ENCODE results near the gene RHBDF2. TPM values are rescaled to one million over a fixed set of nuclear protein-coding genes. Genes with fewer than 3 reads are reported as not detected.
A peak's percentile ranks its signal among the peaks of the same experiment; 100 is the strongest.

The RHBDF2 gene
- total and polyA plus RNA-seq, 4 experiments from 2014 or later, result 5.4 to 62.2 (median 32.6) TPM

DNA sequence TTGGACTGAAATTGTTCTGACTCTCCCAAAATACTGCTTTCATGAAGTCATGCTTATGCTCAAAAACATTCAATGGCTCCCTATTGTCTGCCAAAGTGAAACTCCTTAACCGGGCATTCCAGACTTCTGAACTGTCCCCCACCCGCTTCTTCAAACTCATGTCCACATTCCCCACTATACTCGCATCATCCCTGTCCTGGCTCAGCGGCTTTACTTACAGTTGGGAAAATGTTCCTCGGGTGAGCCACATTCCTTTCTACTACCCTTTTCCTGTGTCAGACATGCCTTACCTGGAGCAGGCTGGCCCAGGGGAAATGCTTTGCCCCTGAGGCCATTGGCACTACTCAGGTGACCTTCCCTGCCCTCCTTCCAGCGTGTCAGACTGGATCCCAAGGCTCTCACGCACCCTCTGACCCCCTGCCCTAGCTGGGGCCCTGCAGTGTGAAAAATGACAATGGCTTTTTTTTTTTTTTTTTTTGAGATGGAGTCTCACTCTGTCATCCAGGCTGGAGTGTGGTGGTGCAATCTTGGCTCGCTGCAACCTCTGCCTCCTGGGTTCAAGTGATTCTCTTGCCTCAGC, 30.9 kb upstream of the RHBDF2 start:
- Mint-ChIP-seq H3K27me3 (peaks cover 7 to 12% of the 10 kb centered on the region in 2 donors), H3K36me3 (no peaks in the 10 kb centered on the region), H3K4me1 (peaks cover 10 to 21% (median 17%) of the 10 kb centered on the region in 4 donors), H3K4me3 (peak overlapping the region in 1 of 8 donors; percentile 50), H3K27ac (peak overlapping the region in 3 of 7 donors; percentile 38 to 77 (median 72)), H3K9me3 (no peaks in the 10 kb centered on the region)
- Histone ChIP-seq H3K9me3 (ENCODE audit: control insufficient read depth in 1 of 2, low read length in 2 of 2) (no peaks in the 10 kb centered on the region), H3K27me3 (ENCODE audit: insufficient read depth, low read length) (peaks cover 3% of the 10 kb centered on the region), H3K4me3 (ENCODE audit: low read length in 2 of 2) (no peak overlapping the region), H3K36me3 (ENCODE audit: insufficient read depth, low read length) (no peaks in the 10 kb centered on the region), H3K27ac (ENCODE audit: low read depth, low read length) (no peak overlapping the region), H3K4me1 (ENCODE audit: insufficient read depth, low read length) (peaks cover 25% of the 10 kb centered on the region)
- POLR2A ChIA-PET (ENCODE audit: partially characterized antibody), result no interaction called here
- intact Hi-C loops (cut with micrococcal nuclease), result no loop called here
- peak in 1 of 5 donors; percentile 7 for DNase-seq
- CTCF ChIA-PET (ENCODE audit: partially characterized antibody), result interaction anchor here (1.2 to 1.4 kb wide), 2 partner anchors 9 to 150 kb away, joined by 4 to 5 read pairs; no protein-coding TSS in a partner anchor

DNA sequence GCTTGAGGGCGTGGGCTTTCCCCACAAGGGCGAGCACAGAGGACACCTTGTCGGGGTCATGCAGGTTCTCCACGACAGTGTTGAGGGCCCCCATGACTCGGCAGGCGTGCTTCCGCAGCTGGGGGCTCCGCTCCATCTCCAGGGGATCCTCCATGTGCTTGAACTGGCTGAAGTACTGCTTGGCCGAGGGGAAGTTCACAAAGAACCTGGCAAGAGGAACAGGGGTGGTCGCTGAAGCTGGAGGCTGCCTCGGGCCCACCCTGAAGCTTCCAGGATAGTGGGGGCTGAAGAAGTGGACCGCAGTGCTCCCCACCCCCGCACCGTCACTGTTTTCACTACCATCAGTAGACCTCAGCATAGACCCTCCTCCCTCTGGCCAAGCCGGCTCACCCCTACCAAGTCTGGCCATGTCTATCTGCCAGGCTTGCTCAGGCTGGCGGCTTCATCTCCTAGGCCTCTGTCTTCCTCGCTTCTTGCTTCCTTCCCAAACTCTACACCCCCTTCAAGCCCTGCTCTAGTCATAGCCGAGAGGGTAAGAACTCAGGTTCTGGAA, 30.3 kb upstream of the RHBDF2 start:
- Mint-ChIP-seq H3K4me1 (peaks cover 10 to 22% (median 18%) of the 10 kb centered on the region in 4 donors), H3K4me3 (peak overlapping the region in 1 of 8 donors; percentile 50), H3K36me3 (no peaks in the 10 kb centered on the region), H3K9me3 (no peaks in the 10 kb centered on the region), H3K27me3 (peaks cover 5 to 10% of the 10 kb centered on the region in 2 donors), H3K27ac (peak overlapping the region in 3 of 7 donors; percentile 38 to 77 (median 72))
- no peaks in the 10 kb centered on the region for H3K27me3 ChIP-seq (ENCODE audit: insufficient read depth, low read length)
- peaks cover 25% of the 10 kb centered on the region for H3K4me1 ChIP-seq (ENCODE audit: insufficient read depth, low read length)
- no peaks in the 10 kb centered on the region for H3K36me3 ChIP-seq (ENCODE audit: insufficient read depth, low read length)
- H3K4me3 ChIP-seq (ENCODE audit: low read length in 2 of 2), result no peak overlapping the region
- H3K9me3 ChIP-seq (ENCODE audit: control insufficient read depth in 1 of 2, low read length in 2 of 2), result no peaks in the 10 kb centered on the region
- POLR2A ChIA-PET (ENCODE audit: partially characterized antibody), result no interaction called here
- DNase-seq, result peak in 1 of 5 donors; percentile 3
- intact Hi-C loops (cut with micrococcal nuclease), result no loop called here
- H3K27ac ChIP-seq (ENCODE audit: low read depth, low read length), result no peak overlapping the region
- CTCF ChIA-PET (ENCODE audit: partially characterized antibody), result no interaction called here

DNA sequence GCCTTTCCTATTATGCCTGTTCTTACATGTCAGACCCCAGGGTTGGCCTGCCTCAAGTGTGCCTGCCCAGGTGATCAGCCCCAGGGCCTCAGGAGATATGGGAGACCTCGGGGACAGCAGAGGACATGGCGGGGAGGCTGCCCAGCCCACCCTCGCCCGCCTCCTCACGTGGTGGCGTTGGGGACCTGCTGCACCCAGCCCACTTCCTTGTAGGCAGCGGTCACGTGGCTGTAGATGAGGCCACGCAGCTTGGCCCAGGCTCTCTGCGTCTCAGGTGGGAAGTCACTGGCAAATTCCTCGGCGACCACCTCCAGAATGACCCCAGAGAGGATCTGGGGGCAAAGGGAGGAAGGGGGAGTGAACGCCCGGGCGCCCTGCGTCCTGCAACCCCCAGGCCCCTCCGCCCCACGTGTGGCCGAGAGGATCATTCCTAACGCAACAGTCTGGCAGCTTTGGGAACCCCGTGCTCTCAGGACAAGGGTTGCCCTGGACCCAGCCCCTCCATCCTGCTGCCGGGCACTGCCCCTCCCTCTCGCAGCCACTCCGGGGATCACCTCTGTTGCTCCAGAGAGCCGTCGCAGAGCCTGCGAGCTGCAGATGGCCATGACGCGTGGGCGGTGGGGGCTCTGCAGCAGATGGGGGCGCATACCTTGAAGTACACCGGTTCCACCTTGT, 29.7 kb upstream of the RHBDF2 start:
- Histone ChIP-seq H3K9me3 (ENCODE audit: control insufficient read depth in 1 of 2, low read length in 2 of 2) (no peaks in the 10 kb centered on the region), H3K36me3 (ENCODE audit: insufficient read depth, low read length) (no peaks in the 10 kb centered on the region), H3K4me3 (ENCODE audit: low read length in 2 of 2) (no peak overlapping the region), H3K27me3 (ENCODE audit: insufficient read depth, low read length) (no peaks in the 10 kb centered on the region), H3K27ac (ENCODE audit: low read depth, low read length) (no peak overlapping the region), H3K4me1 (ENCODE audit: insufficient read depth, low read length) (peaks cover 25% of the 10 kb centered on the region)
- peaks cover 4 to 5% of the 10 kb centered on the region in 2 donors for H3K27me3 Mint-ChIP-seq
- H3K9me3 Mint-ChIP-seq, result no peaks in the 10 kb centered on the region
- H3K27ac Mint-ChIP-seq, result no peak overlapping the region
- intact Hi-C loops (cut with micrococcal nuclease), result no loop called here
- no peak overlapping the region for H3K4me3 Mint-ChIP-seq
- peak in 1 of 5 donors; percentile 22 for DNase-seq
- H3K4me1 Mint-ChIP-seq, result peaks cover 10 to 22% (median 18%) of the 10 kb centered on the region in 4 donors
- CTCF ChIA-PET (ENCODE audit: partially characterized antibody), result interaction anchor here (1.0 kb wide), 1 partner anchor 26 kb away, joined by 3 read pairs; no protein-coding TSS in a partner anchor
- no peaks in the 10 kb centered on the region for H3K36me3 Mint-ChIP-seq
- POLR2A ChIA-PET (ENCODE audit: partially characterized antibody), result interaction anchor here (0.8 kb wide), 1 partner anchor 27 kb away, joined by 3 read pairs; no protein-coding TSS in a partner anchor

DNA sequence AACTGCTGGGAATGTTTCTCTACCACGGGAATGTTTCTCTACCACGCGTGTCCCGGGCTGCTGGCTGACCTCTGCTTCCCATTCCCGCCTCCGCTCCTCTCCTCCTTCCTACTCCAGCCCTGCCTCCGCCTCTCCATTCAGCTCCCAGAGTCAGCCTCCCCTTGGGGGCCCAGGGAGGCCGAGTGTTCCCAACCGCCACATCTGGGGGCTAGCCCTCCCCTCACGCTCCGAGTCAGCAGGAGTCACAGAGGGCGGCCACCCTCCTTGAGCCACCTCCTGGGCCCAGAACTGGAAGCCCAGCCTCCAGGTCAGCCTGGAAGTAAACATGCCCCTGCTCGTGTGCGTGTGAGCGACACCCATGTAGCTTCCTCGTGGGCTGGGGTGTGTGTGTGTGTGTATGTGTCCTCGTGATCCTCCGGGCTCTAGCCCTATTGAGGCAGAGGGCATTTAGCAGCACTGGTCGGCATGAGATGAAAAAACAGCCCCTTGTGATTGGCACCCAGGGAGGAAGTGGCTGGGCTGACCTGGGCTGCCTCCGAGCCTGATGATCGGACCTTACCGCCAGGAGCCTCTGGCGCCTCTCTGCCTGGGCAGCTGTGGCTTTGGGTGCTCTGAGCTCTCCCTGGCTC, 29.0 kb upstream of the RHBDF2 start:
- intact Hi-C loops (cut with micrococcal nuclease), result no loop called here
- Mint-ChIP-seq H3K4me1 (peaks cover 10 to 22% (median 18%) of the 10 kb centered on the region in 4 donors), H3K27me3 (peaks cover 2 to 4% of the 10 kb centered on the region in 2 donors), H3K9me3 (no peaks in the 10 kb centered on the region), H3K36me3 (no peaks in the 10 kb centered on the region), H3K27ac (peak overlapping the region in 2 of 7 donors; percentile 59 to 80), H3K4me3 (no peak overlapping the region)
- Histone ChIP-seq H3K4me3 (ENCODE audit: low read length in 2 of 2) (no peak overlapping the region), H3K36me3 (ENCODE audit: insufficient read depth, low read length) (no peaks in the 10 kb centered on the region), H3K27me3 (ENCODE audit: insufficient read depth, low read length) (no peaks in the 10 kb centered on the region), H3K4me1 (ENCODE audit: insufficient read depth, low read length) (peaks cover 25% of the 10 kb centered on the region), H3K9me3 (ENCODE audit: control insufficient read depth in 1 of 2, low read length in 2 of 2) (no peaks in the 10 kb centered on the region), H3K27ac (ENCODE audit: low read depth, low read length) (no peak overlapping the region)
- POLR2A ChIA-PET (ENCODE audit: partially characterized antibody), result interaction anchor here (0.8 to 1.7 kb wide), 3 partner anchors 15 to 28 kb away, joined by 3 to 5 read pairs (median 3); no protein-coding TSS in a partner anchor
- CTCF ChIA-PET (ENCODE audit: partially characterized antibody), result interaction anchor here (1.0 kb wide), 3 partner anchors 16 to 151 kb away, joined by 3 to 4 read pairs (median 3); no protein-coding TSS in a partner anchor
- peak in 1 of 5 donors; percentile 33 for DNase-seq

DNA sequence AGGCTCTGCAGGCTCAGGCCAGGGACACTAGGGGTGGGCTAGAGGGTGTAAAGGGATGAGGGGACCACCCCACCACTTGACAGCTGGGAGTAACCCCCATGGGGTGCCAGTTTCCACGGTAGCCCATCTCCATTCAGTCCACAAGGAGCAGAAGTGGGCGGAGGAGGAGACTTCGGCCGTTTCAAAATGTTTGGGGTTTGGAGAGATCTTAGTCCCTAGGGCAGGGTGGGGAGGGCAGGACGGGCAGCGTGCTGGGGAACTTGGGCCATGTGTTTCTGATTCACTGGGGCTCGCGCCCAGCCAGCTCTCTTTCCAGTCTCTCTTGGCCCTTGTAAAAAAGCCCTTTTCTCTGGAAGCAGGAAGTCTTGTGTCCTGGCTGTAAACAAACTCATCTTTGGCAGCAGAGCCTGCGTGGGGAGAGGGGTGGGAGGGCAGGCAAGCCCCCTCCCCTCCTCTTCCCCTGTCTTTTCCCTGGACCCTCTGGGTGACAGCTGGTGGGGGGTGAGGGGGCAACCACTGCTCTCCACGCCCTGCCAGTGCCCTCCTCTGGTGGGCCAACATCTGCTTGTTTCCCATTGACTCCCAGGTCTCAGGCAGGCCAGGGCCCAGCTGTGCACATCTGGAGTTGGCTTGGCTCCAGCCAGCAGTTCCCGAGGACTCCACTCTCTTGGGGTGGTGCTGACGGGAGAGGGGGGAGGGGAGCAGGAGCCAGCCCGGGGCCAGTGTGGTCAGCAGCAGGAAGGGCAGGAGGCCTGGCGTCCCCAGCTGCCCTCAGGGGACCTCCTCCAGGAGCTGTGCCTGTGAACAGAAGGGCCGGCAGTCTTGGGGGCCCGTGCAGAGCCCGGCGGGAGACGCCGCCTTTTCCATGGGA, 28.2 kb upstream of the RHBDF2 start:
- Mint-ChIP-seq H3K27ac (peak overlapping the region in 2 of 7 donors; percentile 13 to 17), H3K27me3 (no peaks in the 10 kb centered on the region), H3K36me3 (no peaks in the 10 kb centered on the region), H3K4me1 (peaks cover 11 to 29% (median 20%) of the 10 kb centered on the region in 4 donors), H3K9me3 (no peaks in the 10 kb centered on the region), H3K4me3 (no peak overlapping the region)
- Histone ChIP-seq H3K36me3 (ENCODE audit: insufficient read depth, low read length) (no peaks in the 10 kb centered on the region), H3K27me3 (ENCODE audit: insufficient read depth, low read length) (no peaks in the 10 kb centered on the region), H3K9me3 (ENCODE audit: control insufficient read depth in 1 of 2, low read length in 2 of 2) (no peaks in the 10 kb centered on the region), H3K4me3 (ENCODE audit: low read length in 2 of 2) (no peak overlapping the region), H3K27ac (ENCODE audit: low read depth, low read length) (no peak overlapping the region), H3K4me1 (ENCODE audit: insufficient read depth, low read length) (peaks cover 25% of the 10 kb centered on the region)
- CTCF ChIA-PET (ENCODE audit: partially characterized antibody), result interaction anchor here (1.0 to 2.2 kb wide), 7 partner anchors 17 to 152 kb away, joined by 3 to 14 read pairs (median 4); no protein-coding TSS in a partner anchor
- peak in 1 of 5 donors; percentile 23 for DNase-seq
- intact Hi-C loops (cut with micrococcal nuclease), result no loop called here
- POLR2A ChIA-PET (ENCODE audit: partially characterized antibody), result interaction anchor here (1.0 to 1.8 kb wide), 4 partner anchors 13 to 95 kb away, joined by 3 to 10 read pairs (median 4); no protein-coding TSS in a partner anchor

DNA sequence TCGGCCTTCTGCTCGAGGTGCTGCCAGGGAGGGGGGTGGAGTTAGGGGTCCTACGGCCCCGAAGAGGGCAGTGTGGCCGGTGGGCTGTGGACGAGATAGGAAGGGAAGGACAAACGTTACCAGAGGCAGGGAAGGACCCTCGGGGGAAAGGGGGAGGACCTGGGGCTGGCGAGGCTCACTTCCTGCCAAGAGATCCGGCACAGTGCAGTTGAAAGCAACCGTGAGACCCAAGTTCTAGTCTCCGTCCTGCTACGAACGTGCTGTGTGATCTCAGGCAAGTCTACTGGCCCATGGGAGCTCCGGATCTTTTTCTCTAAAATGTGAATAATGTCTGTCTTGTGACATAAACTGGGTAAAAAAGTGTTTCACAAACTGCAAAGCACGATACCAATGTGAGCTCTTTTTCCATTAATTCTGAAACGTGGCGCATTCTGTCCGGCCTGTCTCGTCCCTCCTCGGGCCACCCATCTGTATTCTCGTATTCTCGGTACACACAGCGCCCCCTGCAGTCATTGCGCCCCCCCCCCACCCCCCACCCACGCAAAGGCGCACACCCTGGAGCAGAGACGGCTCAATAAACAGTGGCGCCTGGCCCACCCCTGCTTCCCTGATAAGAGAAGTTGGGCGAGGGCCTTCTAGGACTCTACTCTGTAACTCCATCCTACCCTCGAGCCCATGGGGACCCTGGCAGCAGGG, 27.5 kb upstream of the RHBDF2 start:
- Histone ChIP-seq H3K27ac (ENCODE audit: low read depth, low read length) (peak overlapping the region; percentile 4), H3K27me3 (ENCODE audit: insufficient read depth, low read length) (no peaks in the 10 kb centered on the region), H3K36me3 (ENCODE audit: insufficient read depth, low read length) (no peaks in the 10 kb centered on the region), H3K4me1 (ENCODE audit: insufficient read depth, low read length) (peaks cover 25% of the 10 kb centered on the region), H3K9me3 (ENCODE audit: control insufficient read depth in 1 of 2, low read length in 2 of 2) (no peaks in the 10 kb centered on the region), H3K4me3 (ENCODE audit: low read length in 2 of 2) (no peak overlapping the region)
- Mint-ChIP-seq H3K27me3 (no peaks in the 10 kb centered on the region), H3K27ac (peak overlapping the region; percentile 31 to 90 (median 77)), H3K4me1 (peaks cover 12 to 33% (median 21%) of the 10 kb centered on the region in 4 donors), H3K9me3 (no peaks in the 10 kb centered on the region), H3K36me3 (no peaks in the 10 kb centered on the region), H3K4me3 (peak overlapping the region in 7 of 8 donors; percentile 43 to 66 (median 49))
- no peak for DNase-seq
- intact Hi-C loops (cut with micrococcal nuclease), result no loop called here
- ChIA-PET CTCF (ENCODE audit: partially characterized antibody) (interaction anchor here (0.6 to 2.2 kb wide), 8 partner anchors 11 to 186 kb away, joined by 3 to 14 read pairs (median 6); no protein-coding TSS in a partner anchor), POLR2A (ENCODE audit: partially characterized antibody) (interaction anchor here (1.0 to 2.0 kb wide), 11 partner anchors 8 to 143 kb away, joined by 3 to 10 read pairs (median 5); partner anchors contain the start of gene ST6GALNAC2)
